Small intestine (tissue), 7 donors: ENCODE results near the gene IL9R. TPM values are rescaled to one million over a fixed set of nuclear protein-coding genes. Genes with fewer than 3 reads are reported as not detected.
A peak's percentile ranks its signal among the peaks of the same experiment; 100 is the strongest.
"Not testable (repeated sequence)": the region's sequence is repeated elsewhere in the genome, so short reads cannot be mapped to it uniquely, and the experiment has no call there.

Source experiments
- DNase-seq, 2 donors: peaks; one replicate each; pipeline versions ENCODE4 v3.0.0 to v3.0.0-alpha.2; 2013
- FAIRE-seq: peaks from 2 replicates; lab custom pipeline; 2012; peaks lifted over from hg19 to GRCh38; lab: Jason Lieb, UNC
- H3K27ac ChIP-seq, 3 donors: one replicate each; pipeline ENCODE4 v1.5.1; 2013; ENCODE audit warnings: low read length in 2 of 3, mild to moderate bottlenecking in 2 of 3, control low read depth in 1 of 3, inconsistent platforms in 1 of 3, low read depth in 1 of 3, moderate library complexity in 1 of 3
- H3K27me3 ChIP-seq, 3 donors: one replicate each; pipeline ENCODE4 v1.6.1; 2013; ENCODE audit warnings: low read length in 3 of 3, inconsistent platforms in 1 of 3; ENCODE audit not compliant: control insufficient read depth in 3 of 3, insufficient read depth in 3 of 3
- H3K36me3 ChIP-seq, 3 donors: one replicate each; pipeline ENCODE4 v1.6.1; 2013; ENCODE audit warnings: low read length in 3 of 3, inconsistent platforms in 1 of 3, low read depth in 1 of 3, mild to moderate bottlenecking in 1 of 3, moderate library complexity in 1 of 3; ENCODE audit not compliant: control insufficient read depth in 3 of 3, insufficient read depth in 2 of 3
- H3K4me1 ChIP-seq, 3 donors: one replicate each; pipeline ENCODE4 v1.6.1; 2013; ENCODE audit warnings: low read length in 2 of 3, inconsistent platforms in 1 of 3, low read depth in 1 of 3, mild to moderate bottlenecking in 1 of 3, moderate library complexity in 1 of 3; ENCODE audit not compliant: control insufficient read depth in 3 of 3, insufficient read depth in 2 of 3
- H3K4me3 ChIP-seq, 3 donors: one replicate each; pipeline ENCODE4 v1.5.1; 2013; ENCODE audit warnings: low read length in 3 of 3, control low read depth in 1 of 3, inconsistent platforms in 1 of 3, low read depth in 1 of 3, mild to moderate bottlenecking in 1 of 3, moderate library complexity in 1 of 3
- H3K9me3 ChIP-seq, 2 donors: one replicate each; pipeline ENCODE4 v1.6.1; 2013; ENCODE audit warnings: low read depth in 1 of 2, low read length in 1 of 2; ENCODE audit not compliant: control insufficient read depth in 2 of 2, insufficient read depth in 1 of 2
- WGBS, 3 donors: extraction: QIAGEN DNeasy Blood & Tissue Kit; methylation state at CpG; one replicate each; pipeline ENCODE4 v1.1.7; 2013; 5-methylcytosine and 5-hydroxymethylcytosine counted together
- polyA plus RNA-seq, 4 donors: library from polyadenylated mRNA; stranded (reverse) in 3 of 4; unstranded in 1 of 4; fragments of 200-250 nt in 3 of 4; fragments of 120-200 nt in 1 of 4; gene quantifications; one replicate each; pipeline versions ENCODE4 v1.2.1 to v1.2.3, GENCODE V29; 2013
- donor health status: healthy with polysubstance abuse.
- donor health status: control.
- donor health status: control.
- donor health status: Bipolar disorder and iron deficiency.
- donor health status: healthy.

The IL9R gene
- polyA plus RNA-seq, 4 donors: 0.18 to 0.40 (median 0.27) TPM; not detected in 1

DNA sequence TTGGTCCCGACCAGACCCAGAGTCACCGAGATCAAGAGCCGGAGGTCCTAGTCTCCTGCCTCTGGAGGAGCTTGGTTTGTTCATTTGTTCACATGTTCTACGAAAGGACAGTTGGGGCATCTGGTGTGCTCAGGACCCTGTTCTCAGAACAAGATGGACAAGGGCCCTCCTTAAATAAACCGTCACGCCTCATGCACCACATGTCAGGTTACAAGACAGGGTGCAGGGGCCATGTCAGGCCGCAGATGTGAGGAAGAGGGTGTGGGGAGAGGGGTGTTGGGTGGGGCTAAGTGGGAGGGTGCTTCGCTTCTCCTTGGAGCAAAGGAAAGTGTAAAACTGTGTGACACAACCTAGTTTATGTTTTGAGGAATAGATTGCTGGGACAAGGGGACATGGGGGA, 9.0 kb downstream of the IL9R start:
- not testable (repeated sequence) for H3K36me3 ChIP-seq, H3K27me3 ChIP-seq, H3K27ac ChIP-seq, FAIRE-seq, H3K9me3 ChIP-seq, DNase-seq, H3K4me3 ChIP-seq, H3K4me1 ChIP-seq
- WGBS, 3 donors: 72 to 86% (median 82%) methylated on average over 5 to 8 of the region's 8 CpGs

- 62 to 80% (median 62%) methylated on average over 5 to 6 of the region's 7 CpGs for WGBS, 3 donors
- not testable (repeated sequence) for H3K4me3 ChIP-seq, H3K36me3 ChIP-seq, H3K4me1 ChIP-seq, H3K27me3 ChIP-seq, FAIRE-seq, H3K27ac ChIP-seq, DNase-seq, H3K9me3 ChIP-seq
These were observed 10.9 kb downstream of the IL9R start for GRCh38 chrX:156008379-156008778.

DNA sequence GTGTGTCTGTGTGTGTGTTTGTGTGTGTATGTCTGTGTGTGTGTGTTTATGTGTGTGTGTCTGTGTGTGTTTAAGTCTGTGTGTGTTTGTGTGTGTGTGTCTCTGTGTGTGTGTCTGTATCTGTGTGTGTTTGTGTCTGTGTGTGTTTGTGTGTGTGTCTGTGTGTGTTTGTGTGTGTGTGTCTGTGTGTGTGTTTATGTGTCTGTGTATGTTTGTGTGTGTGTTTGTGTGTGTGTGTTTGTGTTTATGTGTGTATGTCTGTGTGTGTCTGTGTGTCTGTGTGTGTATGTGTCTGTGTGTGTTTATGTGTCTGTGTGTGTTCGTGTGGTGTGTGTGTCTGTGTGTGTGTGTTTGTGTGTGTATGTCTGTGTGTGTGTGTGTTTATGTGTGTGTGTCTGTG, 11.4 kb downstream of the IL9R start:
- Histone ChIP-seq H3K27me3 (no peaks in the 10 kb centered on the region), H3K4me1 (no peaks in the 10 kb centered on the region), H3K27ac (no peak overlapping the region), H3K4me3 (no peak overlapping the region), H3K36me3 (no peaks in the 10 kb centered on the region), H3K9me3 (no peaks in the 10 kb centered on the region)
- WGBS, 3 donors: 75 to 86% (median 76%) methylated on average over 1 of the region's 1 CpG
- no peak for DNase-seq
- FAIRE-seq: peak; percentile 99

GRCh38 chrX:156009691-156010090, 12.2 kb downstream of the IL9R start:
- H3K27me3 ChIP-seq, FAIRE-seq, H3K9me3 ChIP-seq, DNase-seq, H3K4me1 ChIP-seq, H3K4me3 ChIP-seq, H3K36me3 ChIP-seq, H3K27ac ChIP-seq: not testable (repeated sequence)
- 66 to 92% (median 80%) methylated on average over 3 to 7 of the region's 9 CpGs for WGBS, 3 donors

GRCh38 chrX:156013286-156013953, 15.9 kb downstream of the IL9R start:
- not testable (repeated sequence) for H3K9me3 ChIP-seq, H3K27me3 ChIP-seq, H3K27ac ChIP-seq, FAIRE-seq, H3K4me3 ChIP-seq, DNase-seq, H3K36me3 ChIP-seq, H3K4me1 ChIP-seq
- WGBS, 3 donors: no CpG with 5 or more reads among the region's 5 CpGs

DNA sequence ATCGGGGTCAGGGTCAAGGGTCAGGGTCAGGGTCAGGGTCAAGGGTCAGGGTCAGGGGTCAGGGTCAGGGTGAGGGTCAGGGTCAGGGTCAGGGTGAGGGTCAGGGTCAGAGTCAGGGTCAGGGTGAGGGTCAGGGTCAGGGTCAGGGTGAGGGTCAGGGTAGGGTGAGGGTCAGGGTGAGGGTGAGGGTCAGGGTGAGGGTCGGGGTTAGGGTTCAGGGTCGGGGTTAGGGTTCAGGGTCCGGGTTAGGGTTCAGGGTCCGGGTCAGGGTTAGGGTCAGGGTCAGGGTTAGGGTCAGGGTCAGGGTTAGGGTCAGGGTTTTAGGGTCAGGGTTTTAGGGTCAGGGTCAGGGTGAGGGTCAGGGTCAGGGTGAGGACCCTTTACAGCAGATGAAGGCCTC, 22.4 kb downstream of the IL9R start:
- not testable (repeated sequence) for H3K36me3 ChIP-seq, H3K4me3 ChIP-seq, FAIRE-seq, H3K9me3 ChIP-seq, H3K27me3 ChIP-seq, H3K4me1 ChIP-seq, H3K27ac ChIP-seq, DNase-seq
- 54 to 80% (median 78%) methylated on average over 5 of the region's 5 CpGs for WGBS, 3 donors

DNA sequence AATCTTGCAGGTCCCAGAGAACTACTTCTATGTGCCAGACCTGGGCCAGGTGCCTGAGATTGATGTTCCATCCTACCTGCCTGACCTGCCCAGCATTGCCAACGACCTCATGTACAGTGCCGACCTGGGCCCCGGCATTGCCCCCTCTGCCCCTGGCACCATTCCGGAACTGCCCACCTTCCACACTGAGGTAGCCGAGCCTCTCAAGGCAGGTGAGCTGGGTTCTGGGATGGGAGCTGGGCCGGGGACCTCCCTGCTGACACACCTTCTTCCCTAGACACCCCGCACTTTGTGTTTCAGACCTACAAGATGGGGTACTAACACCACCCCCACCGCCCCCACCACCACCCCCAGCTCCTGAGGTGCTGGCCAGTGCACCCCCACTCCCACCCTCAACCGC, 25.5 kb downstream of the IL9R start:
- DNase-seq, H3K27me3 ChIP-seq, H3K9me3 ChIP-seq, H3K4me3 ChIP-seq, H3K4me1 ChIP-seq, FAIRE-seq, H3K36me3 ChIP-seq, H3K27ac ChIP-seq: not testable (repeated sequence)
- 70 to 81% (median 73%) methylated on average over 7 to 8 of the region's 9 CpGs for WGBS, 3 donors

- FAIRE-seq, DNase-seq, H3K27me3 ChIP-seq, H3K27ac ChIP-seq, H3K4me1 ChIP-seq, H3K36me3 ChIP-seq, H3K9me3 ChIP-seq, H3K4me3 ChIP-seq: not testable (repeated sequence)
- 75 to 91% (median 82%) methylated on average over 11 to 13 of the region's 17 CpGs for WGBS, 3 donors
These were observed 27.5 kb downstream of the IL9R start for GRCh38 chrX:156024949-156025492.
